ENCODE measurements around the gene FZR1. TPM values are rescaled to one million over a fixed set of nuclear protein-coding genes. Genes with fewer than 3 reads are reported as not detected.

FZR1 gene
- total RNA-seq, 1 experiment from 2014 or later: 81.3 TPM

DNA sequence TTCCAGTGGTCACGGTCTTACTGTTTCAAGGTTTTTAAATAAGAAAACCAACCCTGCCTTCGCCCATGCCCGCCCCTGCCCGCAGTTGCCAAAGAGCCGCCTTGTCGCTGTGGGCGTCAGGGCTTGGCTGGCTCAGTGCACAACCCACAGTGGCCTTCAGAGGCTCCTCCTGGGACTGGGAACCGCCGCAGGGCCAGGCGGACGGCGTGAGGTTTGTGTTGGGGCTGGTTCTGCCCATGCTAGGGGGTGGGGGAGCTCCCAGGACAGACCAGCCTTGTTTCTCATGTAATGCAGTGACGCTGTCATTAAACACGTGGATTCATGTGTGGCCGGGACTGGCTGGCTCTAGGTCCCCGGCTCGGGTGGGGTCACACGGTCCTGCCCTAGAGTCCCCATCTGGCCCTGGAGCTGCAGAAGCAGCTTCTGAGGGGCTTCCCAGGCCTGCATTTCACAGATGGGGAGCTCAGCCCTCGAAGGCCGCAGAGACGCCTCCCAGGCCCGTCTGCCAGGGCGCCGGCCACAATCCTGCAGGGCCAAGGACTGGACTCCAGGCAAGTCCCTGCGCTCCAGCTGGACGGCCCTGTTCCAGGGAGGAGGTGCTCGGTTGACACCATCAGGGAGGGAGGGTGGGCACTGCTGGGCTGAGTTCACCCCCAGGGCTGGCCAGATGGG, 30.5 kb downstream of the FZR1 start:
- in situ Hi-C loops (cut with HindIII; ENCODE audit: low sequenced_read_pairs): no loop called here
- DNase-seq (ENCODE audit: low spot score): no peak

GRCh38 chr19:3537101-3537437, 31.0 kb downstream of the FZR1 start:
- in situ Hi-C loops (cut with HindIII; ENCODE audit: low sequenced_read_pairs): no loop called here
- DNase-seq (ENCODE audit: low spot score): no peak

DNA sequence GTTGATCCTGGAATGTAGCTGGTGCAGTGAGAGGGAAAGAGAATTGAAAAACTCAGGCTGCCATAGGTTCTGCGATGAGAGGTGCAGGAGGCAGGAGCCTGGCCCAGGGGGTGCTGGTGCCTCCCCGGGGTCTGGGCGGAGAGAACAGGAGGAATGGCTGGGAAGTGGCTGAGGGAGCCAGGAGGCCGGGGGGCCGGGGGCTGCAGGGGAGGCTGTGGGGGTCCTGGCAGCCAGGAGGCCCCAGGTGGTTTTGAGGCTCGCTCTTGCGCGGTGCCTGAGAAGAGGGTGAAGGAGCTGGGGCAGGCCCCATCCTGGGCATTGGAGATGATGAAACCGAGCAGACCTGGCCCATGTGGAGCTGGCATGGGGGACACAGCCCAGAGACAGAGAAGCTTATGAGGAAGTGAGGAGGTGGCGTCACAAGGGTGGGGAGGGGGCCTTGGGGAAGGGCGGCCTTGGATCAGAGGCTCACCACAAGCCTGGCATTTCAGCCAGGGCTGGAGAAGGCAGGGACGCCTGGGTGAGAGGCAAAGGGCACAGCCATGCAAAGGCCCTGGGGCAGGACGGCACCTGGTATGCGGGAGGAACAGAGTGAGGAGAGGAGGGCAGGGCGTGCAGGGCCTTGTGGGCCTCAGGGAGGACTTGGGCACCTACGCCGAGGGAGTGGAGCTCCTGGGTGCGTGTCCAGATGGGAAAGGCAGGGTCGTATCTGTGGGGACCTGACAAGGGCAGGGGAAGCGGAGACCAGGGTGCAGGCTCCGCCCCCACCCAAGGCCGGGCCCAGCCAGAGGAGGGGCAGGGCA, 31.5 kb downstream of the FZR1 start:
- no peak for DNase-seq (ENCODE audit: low spot score)
- in situ Hi-C loops (cut with HindIII; ENCODE audit: low sequenced_read_pairs): no loop called here

DNA sequence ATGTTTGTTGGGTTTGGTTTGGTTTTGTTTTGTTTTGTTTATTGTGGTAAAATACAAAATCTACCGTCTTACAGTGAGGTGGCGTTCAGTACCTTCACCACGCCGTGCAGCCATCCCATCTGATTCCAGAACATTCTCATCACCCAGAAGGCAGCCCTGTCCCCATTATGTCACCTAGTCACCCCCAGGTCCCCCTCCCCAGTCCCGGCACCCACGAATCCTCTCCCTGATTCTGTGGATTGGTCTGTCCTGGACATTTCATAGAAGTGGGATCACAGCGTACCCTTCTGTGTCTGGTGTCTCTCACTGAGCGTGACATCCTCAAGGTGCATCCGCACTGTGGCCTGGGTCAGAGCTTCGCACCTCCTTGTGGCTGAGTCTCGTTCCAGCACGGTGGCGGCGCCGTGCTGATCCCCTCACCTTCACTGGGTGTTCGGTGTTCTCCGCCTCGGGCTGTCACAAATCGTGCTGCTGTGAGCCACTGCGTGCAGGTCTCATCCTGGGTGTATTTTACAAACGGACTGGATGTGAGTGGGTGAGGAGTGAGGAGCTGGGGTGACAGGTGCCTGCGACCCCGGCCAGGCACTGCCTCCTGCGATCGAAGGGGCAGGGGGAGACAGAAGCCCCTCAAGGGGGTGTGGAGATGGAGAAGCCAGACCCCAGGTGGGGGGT, 32.3 kb downstream of the FZR1 start:
- DNase-seq (ENCODE audit: low spot score): no peak
- in situ Hi-C loops (cut with HindIII; ENCODE audit: low sequenced_read_pairs): no loop called here

GRCh38 chr19:3538965-3539755, 33.0 kb downstream of the FZR1 start, which contains the start of gene TEKTIP1:
TSS of gene TEKTIP1 (plus strand) at chr19:3539174. CDS start at chr19:3539178, 4 bp downstream.
- DNase-seq (ENCODE audit: low spot score): no peak
- in situ Hi-C loops (cut with HindIII; ENCODE audit: low sequenced_read_pairs): no loop called here

- DNase-seq (ENCODE audit: low spot score): no peak
- in situ Hi-C loops (cut with HindIII; ENCODE audit: low sequenced_read_pairs): no loop called here
Measured at GRCh38 chr19:3539756-3540118, 33.6 kb downstream of the FZR1 start.

- no peak for DNase-seq (ENCODE audit: low spot score)
- in situ Hi-C loops (cut with HindIII; ENCODE audit: low sequenced_read_pairs): no loop called here
Measured at GRCh38 chr19:3543150-3544057, 37.3 kb downstream of the FZR1 start.

DNA sequence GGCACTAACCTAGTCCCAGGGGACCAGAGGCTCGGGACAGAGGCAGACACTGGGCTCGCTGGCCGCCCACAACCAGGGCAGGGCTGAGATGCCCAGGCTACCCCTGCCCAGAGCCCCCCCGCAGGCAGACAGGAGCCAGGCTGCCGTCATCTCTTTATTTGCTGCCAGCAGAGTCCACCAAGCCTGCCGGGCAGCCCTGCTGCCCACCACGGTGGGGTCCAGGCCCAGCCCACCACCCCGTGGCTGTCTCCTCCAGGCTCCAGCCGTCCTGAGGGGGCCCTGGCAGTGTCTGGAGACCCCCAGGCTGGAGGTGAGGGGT, 37.9 kb downstream of the FZR1 start:
- in situ Hi-C loops (cut with HindIII; ENCODE audit: low sequenced_read_pairs): no loop called here
- DNase-seq (ENCODE audit: low spot score): no peak

DNA sequence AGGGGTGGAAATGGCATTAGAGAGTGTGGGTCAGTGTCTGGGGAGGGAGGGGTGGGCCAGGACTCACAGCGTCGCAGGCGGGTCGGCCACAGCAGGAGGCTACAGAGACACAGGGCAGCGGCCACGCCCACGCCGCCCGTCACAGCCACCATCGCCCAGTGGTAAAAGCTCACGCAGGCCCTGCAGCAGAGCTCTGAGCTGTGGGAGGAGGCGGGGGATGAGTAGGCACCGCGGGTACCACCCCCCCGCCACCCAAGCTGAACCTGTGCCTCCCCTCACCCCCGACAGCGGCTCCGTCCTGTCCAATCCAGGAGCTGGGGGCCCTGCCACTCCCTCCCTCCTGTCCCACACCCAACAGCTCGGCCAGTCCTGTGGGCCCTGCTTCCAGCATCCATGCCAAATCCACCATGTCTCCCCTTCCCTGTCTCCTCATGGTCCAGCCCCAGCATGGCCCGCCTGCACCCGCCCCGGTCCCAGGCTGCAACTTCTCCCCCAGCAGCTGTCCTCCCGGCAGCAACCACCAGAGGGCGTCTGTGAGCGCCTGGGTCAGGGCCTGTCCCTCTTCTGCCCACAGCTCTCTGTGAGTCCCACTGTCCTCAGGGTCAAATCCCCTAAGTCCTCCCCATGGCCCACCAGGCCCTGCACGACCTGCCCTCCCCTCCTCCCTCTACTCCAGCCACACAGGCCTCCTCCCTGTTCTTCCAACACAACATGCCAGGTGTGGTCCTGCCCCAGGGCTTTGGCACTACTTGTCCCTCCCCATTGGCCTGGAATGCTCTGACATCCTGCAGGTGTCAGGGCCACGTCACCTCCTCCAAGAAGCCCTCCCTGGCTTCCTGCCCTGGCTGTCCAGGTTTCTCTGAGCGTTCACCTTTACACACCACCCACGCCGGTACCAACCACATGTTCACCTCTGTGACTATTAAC, 38.9 kb downstream of the FZR1 start:
- peak; percentile 51 for DNase-seq (ENCODE audit: low spot score)
- in situ Hi-C loops (cut with HindIII; ENCODE audit: low sequenced_read_pairs): no loop called here

GRCh38 chr19:3545669-3546034, 39.5 kb downstream of the FZR1 start:
- no peak for DNase-seq (ENCODE audit: low spot score)
- in situ Hi-C loops (cut with HindIII; ENCODE audit: low sequenced_read_pairs): no loop called here

DNA sequence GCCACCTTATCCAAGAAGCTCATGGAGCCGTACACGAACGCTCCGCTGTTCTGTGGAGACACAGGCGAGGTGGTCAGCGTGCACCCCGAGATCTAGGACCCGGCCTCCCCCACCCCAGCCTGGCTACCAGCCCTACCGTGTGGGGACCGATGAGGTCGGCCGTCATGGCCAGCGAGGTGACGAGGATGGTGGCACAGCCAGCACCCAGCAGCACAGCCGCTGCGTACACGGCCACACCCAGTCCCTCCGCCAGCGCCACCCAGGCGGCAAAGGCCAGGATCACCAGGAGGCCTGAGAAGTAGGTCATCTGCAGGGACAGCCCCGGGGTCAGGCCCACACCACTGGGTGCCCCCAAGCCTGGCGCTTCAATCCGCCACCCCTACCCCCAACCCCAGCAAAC, 40.0 kb downstream of the FZR1 start:
- in situ Hi-C loops (cut with HindIII; ENCODE audit: low sequenced_read_pairs): no loop called here
- DNase-seq (ENCODE audit: low spot score): no peak

DNA sequence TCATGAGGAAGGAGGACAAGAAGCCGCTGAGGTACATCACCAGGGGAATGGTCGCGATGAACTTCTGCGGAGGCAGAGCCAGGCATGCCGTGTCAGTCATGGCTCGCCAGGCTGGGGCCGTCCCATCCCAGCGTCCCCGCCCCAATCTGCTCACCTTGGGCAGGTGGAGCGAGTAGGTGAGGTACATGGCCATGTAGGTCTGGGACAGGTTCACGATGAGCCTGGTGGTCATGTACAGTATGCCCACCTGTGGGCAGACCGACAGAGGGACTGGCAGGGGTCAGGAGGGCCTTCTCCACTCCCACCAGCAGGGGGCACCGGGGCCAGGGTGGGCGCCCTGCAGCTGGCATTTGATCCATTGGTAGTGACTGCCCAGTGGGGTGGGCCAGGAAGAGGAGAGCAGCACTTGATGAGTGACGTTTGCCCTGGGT, 41.2 kb downstream of the FZR1 start:
- in situ Hi-C loops (cut with HindIII; ENCODE audit: low sequenced_read_pairs): no loop called here
- DNase-seq (ENCODE audit: low spot score): no peak

GRCh38 chr19:3547767-3548282, 41.7 kb downstream of the FZR1 start:
- in situ Hi-C loops (cut with HindIII; ENCODE audit: low sequenced_read_pairs): no loop called here
- DNase-seq (ENCODE audit: low spot score): no peak

GRCh38 chr19:3548606-3549005, 42.5 kb downstream of the FZR1 start:
- in situ Hi-C loops (cut with HindIII; ENCODE audit: low sequenced_read_pairs): no loop called here
- DNase-seq (ENCODE audit: low spot score): no peak

GRCh38 chr19:3549816-3550215, 43.7 kb downstream of the FZR1 start:
- no peak for DNase-seq (ENCODE audit: low spot score)
- in situ Hi-C loops (cut with HindIII; ENCODE audit: low sequenced_read_pairs): no loop called here

DNA sequence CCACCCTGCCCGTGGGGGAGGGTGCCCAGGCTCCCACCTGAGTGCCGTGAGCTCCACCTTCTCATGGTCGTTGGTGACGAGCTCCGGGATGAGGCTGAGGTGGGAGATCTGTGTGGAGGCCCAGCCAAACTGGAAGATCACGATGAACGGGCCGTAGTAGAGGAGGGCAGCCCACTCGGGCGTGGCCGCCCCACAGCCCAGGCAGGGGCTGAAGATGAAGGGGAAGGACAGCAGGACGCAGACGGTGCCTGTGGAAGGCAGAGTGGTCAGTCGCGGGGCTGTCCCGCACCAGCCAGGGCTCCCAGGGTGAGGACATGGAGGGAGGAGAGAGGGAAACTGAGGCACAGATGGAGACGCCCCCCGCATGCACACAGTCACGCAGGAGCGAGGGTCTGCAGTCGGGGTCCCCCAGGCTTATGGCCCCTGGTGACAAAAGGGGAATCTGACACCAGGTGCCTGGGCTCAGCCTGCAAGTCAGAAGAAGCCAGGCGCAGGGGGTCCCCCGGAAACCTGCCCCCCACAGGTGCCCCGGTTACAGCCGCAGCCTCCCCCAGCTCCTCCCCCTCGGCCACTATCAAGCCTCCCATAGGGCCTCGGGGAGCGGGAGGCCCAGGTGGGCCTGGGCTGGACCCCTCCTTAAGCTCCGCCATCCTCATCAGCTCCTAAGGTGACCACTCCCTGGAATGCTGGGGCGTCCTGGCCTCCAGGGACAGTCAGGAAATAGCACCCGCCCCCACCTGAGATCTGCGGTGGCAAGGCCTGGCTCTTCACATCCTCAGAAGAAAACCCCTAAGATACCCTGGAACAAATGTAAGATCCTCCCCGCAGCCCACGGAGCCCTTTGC, 45.1 kb downstream of the FZR1 start:
- in situ Hi-C loops (cut with HindIII; ENCODE audit: low sequenced_read_pairs): no loop called here
- DNase-seq (ENCODE audit: low spot score): no peak

- no peak for DNase-seq (ENCODE audit: low spot score)
- in situ Hi-C loops (cut with HindIII; ENCODE audit: low sequenced_read_pairs): no loop called here
Measured at GRCh38 chr19:3551792-3552095, 45.6 kb downstream of the FZR1 start.

All from G401 (cell line).